ENCODE results near the gene ANKRD45.
"Not testable (repeated sequence)": the region's sequence is repeated elsewhere in the genome, so short reads cannot be mapped to it uniquely, and the experiment has no call there.

Gene ANKRD45

DNA sequence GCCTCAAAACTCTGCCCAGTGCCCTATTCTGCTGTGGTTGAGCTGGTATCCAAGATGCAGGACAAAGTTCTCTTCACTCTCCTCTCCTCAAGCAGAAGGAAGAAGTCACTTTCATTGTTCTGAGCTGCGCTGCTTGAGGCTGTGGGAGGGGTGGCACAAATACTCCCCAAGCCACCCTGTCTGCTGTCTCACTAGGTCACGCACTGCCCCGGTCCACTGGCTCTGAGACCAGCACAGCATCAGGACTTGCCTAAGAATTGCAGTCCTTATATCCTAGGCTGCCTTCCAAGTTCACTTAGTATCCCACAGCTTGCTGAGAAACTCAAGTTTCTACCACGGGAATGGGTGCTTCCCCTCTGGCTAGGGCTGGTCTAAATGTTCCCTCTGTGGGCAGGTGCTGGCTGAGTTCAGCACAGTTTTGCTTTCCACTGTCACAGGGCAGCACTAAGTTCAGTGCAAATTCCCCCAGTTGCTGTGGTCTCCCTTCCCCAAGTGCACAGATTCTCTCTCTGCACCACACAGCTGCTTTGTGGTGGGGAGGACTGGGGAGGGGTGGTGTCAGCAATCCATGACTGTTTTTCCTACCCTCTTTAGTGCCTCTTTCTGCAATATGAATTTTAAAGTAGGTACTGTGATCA, 99.2 kb downstream of the ANKRD45 start:
- no peak for FAIRE-seq
- no peak for TF ChIP-seq POLR2A (IDR thresholded peaks at IDR 0.05; ENCODE audit: low read depth, low read length)
- no peak for DNase-seq (ENCODE audit: insufficient read length, low spot score)

DNA sequence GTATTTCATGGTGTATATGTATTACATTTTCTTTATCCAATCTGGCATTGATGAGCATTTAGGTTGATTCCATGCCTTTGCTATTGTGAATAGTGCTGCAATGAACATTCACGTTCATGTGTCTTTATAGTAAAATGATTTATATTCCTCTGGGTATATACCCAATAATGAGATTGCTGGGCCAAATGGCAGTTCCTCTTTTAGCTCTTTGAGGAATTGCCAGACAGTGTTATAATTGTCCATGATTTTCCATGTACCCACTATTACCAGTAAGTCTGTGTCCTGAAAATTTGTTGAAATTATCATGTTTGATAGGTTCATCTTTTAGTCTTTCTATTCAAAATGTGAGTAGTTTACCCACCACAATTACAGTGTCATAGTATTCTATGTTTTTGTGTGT, 101.2 kb downstream of the ANKRD45 start:
- DNase-seq (ENCODE audit: insufficient read length, low spot score) (no peak), FAIRE-seq (no peak)
- TF ChIP-seq POLR2A (IDR thresholded peaks at IDR 0.05; ENCODE audit: low read depth, low read length): no peak

DNA sequence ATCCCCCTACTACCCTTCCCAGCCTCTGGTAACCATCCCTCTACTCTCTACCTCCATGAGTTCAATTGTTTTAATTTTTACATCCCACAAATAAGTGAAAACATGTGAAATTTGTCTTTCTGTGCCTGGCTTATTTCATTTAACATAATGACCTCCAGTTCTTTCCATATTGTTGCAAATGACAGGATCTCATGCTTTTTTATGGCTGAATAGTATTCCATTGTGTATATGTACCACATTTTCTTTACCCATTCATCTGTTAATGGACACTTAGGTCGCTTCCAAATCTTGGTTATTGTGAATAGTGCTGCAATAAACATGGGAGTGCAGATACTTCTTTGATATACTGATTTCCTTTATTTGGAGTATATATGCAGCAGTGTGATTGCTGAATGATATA, 105.8 kb downstream of the ANKRD45 start:
- FAIRE-seq; DNase-seq (ENCODE audit: insufficient read length, low spot score): not testable (repeated sequence)

DNA sequence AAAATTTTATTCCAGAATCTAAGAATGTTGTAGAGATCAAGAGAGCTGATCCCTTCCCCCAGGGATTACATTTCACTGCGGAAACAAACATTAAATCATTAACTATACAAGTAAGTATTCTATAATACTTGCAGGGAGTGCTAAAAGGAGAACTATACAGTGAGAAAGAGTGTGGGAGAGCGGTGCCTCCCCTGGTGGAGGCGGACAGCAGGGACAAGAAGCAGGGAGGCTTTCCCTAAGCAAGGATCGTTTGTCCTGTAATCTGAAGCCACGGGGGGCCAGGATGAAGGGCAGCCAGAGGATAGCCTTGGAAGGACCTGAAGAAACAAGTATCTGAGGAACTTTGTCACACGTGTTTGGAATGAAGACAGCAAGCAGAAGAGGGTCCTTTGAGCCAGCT, 106.8 kb downstream of the ANKRD45 start:
- no peak for DNase-seq (ENCODE audit: insufficient read length, low spot score)

DNA sequence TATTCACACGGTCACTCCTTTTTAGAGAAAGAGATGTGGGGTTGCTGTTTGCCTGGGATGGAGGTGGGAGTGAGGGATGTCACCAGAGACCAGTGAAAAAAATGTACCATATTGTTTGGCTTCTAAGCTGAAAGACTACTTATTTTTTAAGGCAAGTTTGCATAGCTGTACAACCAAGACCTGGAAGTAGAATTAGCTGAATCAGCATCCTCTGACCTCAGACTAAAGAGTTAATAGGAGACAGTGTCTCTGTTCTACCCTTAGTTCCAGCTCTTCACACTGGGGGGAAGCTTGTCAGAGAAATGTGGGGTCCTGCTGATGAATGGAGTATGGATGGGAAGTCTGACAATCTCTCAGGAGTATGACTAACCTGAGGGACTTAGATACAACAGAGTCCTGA, 108.4 kb downstream of the ANKRD45 start:
- FAIRE-seq (no peak), DNase-seq (ENCODE audit: insufficient read length, low spot score) (no peak)
- TF ChIP-seq POLR2A (IDR thresholded peaks at IDR 0.05; ENCODE audit: low read depth, low read length): no peak

More for the DNA sequence above, 106.8 kb downstream of the ANKRD45 start:
- no peak for FAIRE-seq
- no peak for TF ChIP-seq POLR2A (IDR thresholded peaks at IDR 0.05; ENCODE audit: low read depth, low read length)

DNA sequence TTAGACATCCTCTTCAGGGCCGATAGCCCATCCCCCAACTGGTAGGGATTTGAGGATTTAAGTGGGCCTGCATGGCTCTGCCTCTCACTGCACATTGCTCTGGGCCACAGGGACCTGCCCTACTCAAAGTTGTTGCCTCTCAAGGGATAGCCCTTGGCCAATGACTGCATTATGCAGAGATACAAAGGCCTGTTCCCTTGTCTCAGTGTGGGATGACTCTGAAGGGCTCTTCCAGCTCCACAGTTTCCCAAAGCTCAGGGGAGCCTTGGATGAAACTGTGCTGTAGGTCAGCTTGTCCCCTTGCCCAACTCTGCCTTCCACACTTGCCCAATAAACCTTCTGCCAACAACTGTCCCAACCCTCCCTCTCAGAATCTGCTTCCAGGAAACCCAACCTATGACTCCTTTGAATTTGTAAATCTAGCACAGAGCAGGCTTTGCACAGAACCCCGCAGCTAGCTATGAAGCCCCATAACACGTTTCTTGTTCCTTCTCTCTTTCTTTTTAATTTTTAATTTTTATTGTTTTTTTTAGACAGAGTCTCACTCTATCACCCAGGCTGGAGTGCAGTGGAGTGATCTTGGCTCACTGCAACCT, 109.3 kb downstream of the ANKRD45 start:
- FAIRE-seq: no peak
- no peak for DNase-seq (ENCODE audit: insufficient read length, low spot score)
- TF ChIP-seq POLR2A (IDR thresholded peaks at IDR 0.05; ENCODE audit: low read depth, low read length): no peak
